Measurements from ENCODE around the gene FHL3. TPM values are rescaled to one million over a fixed set of nuclear protein-coding genes. Genes with fewer than 3 reads are reported as not detected.

Gene FHL3
- total and polyA plus RNA-seq, 2 donors (not counting 3 experiments of a cell fraction or from before 2014, with no cell fraction given) = 26.1 to 58.7 TPM

GRCh38 chr1:38000529-38001455 is 4.5 kb downstream of the FHL3 start:
- no peak for TF ChIP-seq EZH2 (IDR thresholded peaks at IDR 0.05; ENCODE audit: borderline replicate concordance, low read depth, low read length, severe bottlenecking)
- TF ChIP-seq POLR2A (IDR thresholded peaks at IDR 0.05; ENCODE audit: low read depth, low read length) = peak; percentile 16
- TF ChIP-seq JUN (IDR thresholded peaks at IDR 0.05; ENCODE audit: borderline replicate concordance, insufficient read depth, insufficient read length, low read depth) = peak; percentile 78
- peak; percentile 34 for TF ChIP-seq POLR2AphosphoS5 (IDR thresholded peaks at IDR 0.05; ENCODE audit: insufficient read depth, low read depth, low read length)
- TF ChIP-seq CTCF (IDR thresholded peaks at IDR 0.05; ENCODE audit: extremely low read depth in 1 of 2, insufficient read depth in 1 of 2, low read depth in 1 of 2, low read length in 2 of 2) = no peak
- peak; percentile 60 for TF ChIP-seq FOS (IDR thresholded peaks at IDR 0.05; ENCODE audit: borderline replicate concordance, insufficient read depth, low read length)
- no peak for TF ChIP-seq GATA2 (IDR thresholded peaks at IDR 0.05; ENCODE audit: insufficient read depth, insufficient read length, low read depth, low read length)
- TF ChIP-seq MAX (IDR thresholded peaks at IDR 0.05; ENCODE audit: insufficient read depth, insufficient read length) = no peak
- TF ChIP-seq MYC (IDR thresholded peaks at IDR 0.05; ENCODE audit: low read depth, low read length) = no peak
- H3K4me1 ChIP-seq (ENCODE audit: control insufficient read depth, extremely low read depth, insufficient read depth, low read length) = peaks cover 63% of the 10 kb centered on the region
- no peaks in the 10 kb centered on the region for H4K20me1 ChIP-seq (replicated peaks; ENCODE audit: control insufficient read depth, extremely low read depth, insufficient read depth, low read length)
- peaks cover 44% of the 10 kb centered on the region for H3K79me2 ChIP-seq (ENCODE audit: control insufficient read depth, insufficient read depth, low read length)
- dilution Hi-C loops (cut with MboI; ENCODE audit: extremely low pct_ligation_motif_present, low sequenced_read_pairs) = no loop called here
- H3K9me1 ChIP-seq (replicated peaks; ENCODE audit: control insufficient read depth, extremely low read depth, insufficient read depth, low read length) = no peaks in the 10 kb centered on the region
- H3K9me3 ChIP-seq (replicated peaks; ENCODE audit: control insufficient read depth, insufficient read depth, low read length) = no peaks in the 10 kb centered on the region
- peak overlapping the region in 1 of 3 experiments; percentile 20 for H3K4me3 ChIP-seq (replicated peaks in 1 of 3; ENCODE audit: insufficient read depth in 1 of 3, low read depth in 1 of 3, low read length in 3 of 3)
- ChIA-PET POLR2A (interaction anchor here (0.5 to 2.8 kb wide), 5 partner anchors 10 to 15 kb away, joined by 3 to 14 read pairs (median 4); partner anchors contain the start of gene UTP11), CTCF (interaction anchor here (1.0 to 1.8 kb wide), 8 partner anchors 9 to 26 kb away, joined by 3 to 11 read pairs (median 4); no protein-coding TSS in a partner anchor)
- no peaks in the 10 kb centered on the region for H3K27me3 ChIP-seq (ENCODE audit: control insufficient read depth in 2 of 2, insufficient read depth in 2 of 2, low read length in 2 of 2)
- intact Hi-C loops (cut with micrococcal nuclease) = loop anchor here (1.0 to 5.0 kb wide), 5 partner anchors 12 to 193 kb away; partner anchors contain the start of genes C1orf122, UTP11 and YRDC
- peak overlapping the region; percentile 66 for H3K4me2 ChIP-seq (ENCODE audit: insufficient read depth, low read length)
- TSS peak; percentile 79 for BruUV-seq (replicated peaks)
- H2AFZ ChIP-seq (ENCODE audit: low read depth, low read length) = peak overlapping the region; percentile 4
- peaks cover 9 to 14% of the 10 kb centered on the region in 2 experiments for H3K36me3 ChIP-seq (ENCODE audit: control insufficient read depth in 2 of 2, extremely low read depth in 1 of 2, insufficient read depth in 2 of 2, low read length in 2 of 2)
- H3K9ac ChIP-seq (replicated peaks; ENCODE audit: extremely low read depth, insufficient read depth, low read length) = peak overlapping the region; percentile 95
- peak; percentile 86 for DNase-seq (ENCODE audit: low read depth, low spot score)
- FAIRE-seq = no peak
- H3K27ac ChIP-seq (ENCODE audit: insufficient read depth, low read depth, low read length) = peak overlapping the region; percentile 99
